LNCaP clone FGC (cell line): ENCODE results near the gene HOTAIR.

Experiments
- DNase-seq: peaks from one replicate; pipeline ENCODE4 v3.0.0-alpha.2; 2011; ENCODE audit warnings: low read depth
- H3K4me3 ChIP-seq: 2 replicates; pipeline ENCODE4 v1.5.1; 2011; ENCODE audit warnings: mild to moderate bottlenecking, low read depth, low read length, control low read depth
- TF ChIP-seq, protein P1 (sequence below): IDR thresholded peaks from 2 replicates; pipeline ENCODE4 v1.5.1; 2012; ENCODE audit warnings: mild to moderate bottlenecking; ENCODE audit not compliant: control insufficient read depth, insufficient read depth; ENCODE audit errors: extremely low read depth

HOTAIR gene

DNA sequence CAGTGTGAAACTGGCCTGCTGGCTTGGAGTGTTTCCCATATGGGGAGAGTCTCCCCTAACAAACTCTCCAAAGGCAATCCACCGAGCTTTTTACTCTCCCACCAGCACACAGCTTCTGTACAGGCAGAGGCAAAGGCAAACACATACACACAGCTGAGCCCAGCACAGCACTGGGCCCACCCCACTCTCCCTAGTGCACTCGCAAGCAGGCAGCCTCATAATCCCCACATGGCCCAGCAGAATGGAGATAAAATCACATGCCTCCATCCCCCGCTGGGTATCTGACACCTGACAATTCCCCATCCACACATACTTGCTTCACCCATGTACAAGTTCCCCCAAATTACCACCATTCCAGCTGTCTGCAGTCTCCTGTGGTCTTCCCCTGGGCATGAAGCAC lies 16.6 kb downstream of the HOTAIR start:
- H3K4me3 ChIP-seq: no peak overlapping the region
- no peak for DNase-seq
- TF ChIP-seq, protein P1, sequence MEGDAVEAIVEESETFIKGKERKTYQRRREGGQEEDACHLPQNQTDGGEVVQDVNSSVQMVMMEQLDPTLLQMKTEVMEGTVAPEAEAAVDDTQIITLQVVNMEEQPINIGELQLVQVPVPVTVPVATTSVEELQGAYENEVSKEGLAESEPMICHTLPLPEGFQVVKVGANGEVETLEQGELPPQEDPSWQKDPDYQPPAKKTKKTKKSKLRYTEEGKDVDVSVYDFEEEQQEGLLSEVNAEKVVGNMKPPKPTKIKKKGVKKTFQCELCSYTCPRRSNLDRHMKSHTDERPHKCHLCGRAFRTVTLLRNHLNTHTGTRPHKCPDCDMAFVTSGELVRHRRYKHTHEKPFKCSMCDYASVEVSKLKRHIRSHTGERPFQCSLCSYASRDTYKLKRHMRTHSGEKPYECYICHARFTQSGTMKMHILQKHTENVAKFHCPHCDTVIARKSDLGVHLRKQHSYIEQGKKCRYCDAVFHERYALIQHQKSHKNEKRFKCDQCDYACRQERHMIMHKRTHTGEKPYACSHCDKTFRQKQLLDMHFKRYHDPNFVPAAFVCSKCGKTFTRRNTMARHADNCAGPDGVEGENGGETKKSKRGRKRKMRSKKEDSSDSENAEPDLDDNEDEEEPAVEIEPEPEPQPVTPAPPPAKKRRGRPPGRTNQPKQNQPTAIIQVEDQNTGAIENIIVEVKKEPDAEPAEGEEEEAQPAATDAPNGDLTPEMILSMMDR: no peak

DNA sequence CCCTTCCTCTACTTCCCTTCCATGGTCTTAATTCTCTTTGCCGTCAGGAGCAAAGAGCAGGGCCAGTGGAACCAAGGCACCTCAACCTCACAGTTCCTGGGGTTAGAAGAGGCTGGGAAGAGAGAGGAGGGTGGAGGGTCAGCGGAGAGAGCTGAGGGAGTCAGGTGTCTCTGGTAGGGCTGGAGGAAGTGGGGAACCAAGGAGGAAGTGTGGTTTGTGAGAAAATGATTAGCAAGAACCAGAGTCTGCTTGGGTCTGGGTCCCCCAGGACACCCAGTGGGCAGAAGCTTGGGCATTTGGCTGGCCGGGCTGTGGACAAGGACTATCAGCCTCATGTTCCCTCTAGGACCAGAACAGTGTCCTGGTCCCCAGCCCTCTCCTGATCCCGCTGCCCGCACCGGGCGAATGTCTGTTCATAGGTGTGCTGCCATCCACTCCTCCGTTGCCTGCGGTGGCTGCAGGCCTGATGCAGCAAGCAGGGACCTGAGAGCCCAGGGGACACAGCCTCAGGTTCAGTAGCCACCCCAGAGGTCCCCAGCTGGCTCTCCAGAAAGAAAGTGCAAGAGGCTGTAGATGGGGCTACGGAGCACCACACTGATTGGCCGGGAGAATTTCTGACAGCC lies 17.7 kb downstream of the HOTAIR start:
- TF ChIP-seq, protein P1: no peak
- H3K4me3 ChIP-seq: no peak overlapping the region
- no peak for DNase-seq

GRCh38 chr12:53956251-53956887 lies 18.4 kb downstream of the HOTAIR start:
- no peak overlapping the region for H3K4me3 ChIP-seq
- DNase-seq: no peak

DNA sequence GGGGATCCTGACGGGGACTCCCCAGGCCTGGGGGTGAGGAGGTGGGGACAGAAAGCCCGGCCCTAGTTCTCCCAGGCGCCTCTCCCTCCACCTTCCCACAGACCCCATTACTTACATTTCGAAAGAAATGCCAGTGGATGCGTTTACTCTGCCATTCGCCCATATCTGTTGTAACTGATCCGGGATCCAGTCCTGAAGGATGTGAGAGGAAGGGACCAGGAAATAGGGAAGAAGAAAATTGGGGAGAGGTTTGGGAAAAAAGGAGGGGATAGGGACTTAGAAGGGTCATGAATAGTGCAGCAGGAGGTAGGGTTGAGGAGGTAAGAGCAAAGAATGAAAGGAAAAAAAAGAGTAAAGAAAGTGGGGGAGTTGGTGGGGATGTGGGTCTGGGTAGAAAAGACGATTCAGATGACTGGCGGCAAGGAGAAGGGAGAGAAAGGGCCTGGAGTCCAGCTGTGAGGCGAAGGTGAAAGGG lies 18.9 kb downstream of the HOTAIR start:
- no peak overlapping the region for H3K4me3 ChIP-seq
- no peak for DNase-seq
- TF ChIP-seq, protein P1: no peak

More at GRCh38 chr12:53956251-53956887, 18.4 kb downstream of the HOTAIR start:
- TF ChIP-seq, protein P1: no peak

GRCh38 chr12:53955036-53955775 lies 19.5 kb downstream of the HOTAIR start:
- H3K4me3 ChIP-seq: peak overlapping the region; percentile 46
- DNase-seq: no peak
- TF ChIP-seq, protein P1: no peak

- peak within 1 kb of the TSS; percentile 46 for H3K4me3 ChIP-seq
- TF ChIP-seq, protein P1: no peak
- no peak for DNase-seq
Measured at GRCh38 chr12:53954694-53955035, 20.1 kb downstream of the HOTAIR start, which contains the start of gene HOXC12. HOXC12 (plus strand) TSS chr12:53954903; CDS start chr12:53954930, 27 bp downstream.
